ENCODE data around the gene NLRC5.

DNA sequence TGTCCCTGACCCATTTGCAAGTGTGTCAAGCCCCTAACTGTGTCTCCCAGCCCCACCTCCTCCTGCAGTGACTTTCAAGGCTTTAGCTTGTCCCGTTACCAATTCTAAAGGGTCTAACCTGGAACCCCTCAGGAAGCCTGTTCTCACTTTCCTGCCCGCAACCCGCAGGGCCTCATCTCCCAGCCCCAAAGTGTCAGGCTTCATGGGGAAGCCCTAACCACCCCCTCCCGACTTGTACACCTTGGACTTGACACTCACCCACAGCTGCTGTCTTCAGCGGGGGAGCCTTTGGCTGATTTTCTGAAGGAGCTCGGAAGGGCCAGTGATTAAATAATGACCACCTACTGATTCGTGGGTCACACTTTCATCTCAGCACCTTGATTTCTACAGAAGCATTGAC lies 33.1 kb downstream of the NLRC5 start:
- TF ChIP-seq CTCF (IDR thresholded peaks at IDR 0.05) (no peak), POLR2A (IDR thresholded peaks at IDR 0.05) (no peak)

Data from tibial nerve (tissue), 3 donors.